Astrocyte of the spinal cord (primary cell): ENCODE measurements around the gene RRP36.
"Not testable (repeated sequence)": the region's sequence is repeated elsewhere in the genome, so short reads cannot be mapped to it uniquely, and the experiment has no call there.

ENCODE experiments used
- DNase-seq: peaks from one replicate; pipeline ENCODE4 v3.0.0; 2011; ENCODE audit warnings: low read depth, low spot score
- H3K4me3 ChIP-seq: 2 replicates; pipeline ENCODE4 v1.5.1; 2011; ENCODE audit warnings: low read depth, mild to moderate bottlenecking, low read length, moderate library complexity
- CTCF ChIP-seq: IDR thresholded peaks from 2 replicates; pipeline ENCODE4 v1.5.1; 2012; ENCODE audit warnings: low read depth, mild to moderate bottlenecking, low read length, inconsistent platforms
- in situ Hi-C: cut with HindIII; loops from 2 replicates; pipeline ENCODE4 v1.10.0; 2017; ENCODE audit warnings: low sequenced_read_pairs

Gene RRP36

DNA sequence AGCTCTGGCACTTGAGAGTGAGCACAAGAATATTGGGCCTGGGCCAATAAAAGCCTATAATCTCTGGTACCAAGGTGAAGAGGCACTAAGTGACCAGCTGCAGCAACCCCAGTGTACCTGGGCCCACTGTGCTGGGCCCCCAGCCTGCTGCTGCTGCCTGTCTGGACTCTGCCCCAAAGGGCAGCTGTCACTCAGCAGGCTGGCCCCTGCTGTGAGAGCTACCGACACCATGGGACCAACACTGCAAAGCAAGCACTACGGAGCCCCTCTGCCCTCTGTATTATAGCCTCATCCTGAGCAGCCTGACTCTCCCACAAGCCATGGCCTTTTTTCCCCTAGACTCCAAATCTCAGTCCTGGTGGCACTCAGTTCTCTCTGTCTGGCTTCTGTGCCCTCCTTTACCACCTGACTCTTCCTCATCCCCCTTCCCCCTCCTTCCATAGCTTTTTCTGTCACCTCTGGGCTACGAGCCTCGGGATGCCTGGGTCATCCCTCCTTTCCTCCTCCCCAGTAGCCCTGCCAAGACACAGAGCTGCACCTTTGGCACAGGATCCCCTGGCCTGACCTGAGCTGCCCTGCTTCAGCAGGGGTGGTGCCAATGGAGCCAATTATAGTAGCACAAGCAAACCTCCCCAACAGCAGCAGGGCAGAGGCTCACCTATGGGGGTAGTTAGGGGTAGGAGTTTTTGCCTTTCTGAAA is 14.2 kb downstream of the RRP36 start:
- in situ Hi-C loops = no loop called here
- TF ChIP-seq CTCF = no peak
- no peak overlapping the region for H3K4me3 ChIP-seq
- no peak for DNase-seq

GRCh38 chr6:43036712-43037111 is 15.3 kb downstream of the RRP36 start:
- DNase-seq = no peak
- H3K4me3 ChIP-seq = no peak overlapping the region
- in situ Hi-C loops = no loop called here
- no peak for TF ChIP-seq CTCF

DNA sequence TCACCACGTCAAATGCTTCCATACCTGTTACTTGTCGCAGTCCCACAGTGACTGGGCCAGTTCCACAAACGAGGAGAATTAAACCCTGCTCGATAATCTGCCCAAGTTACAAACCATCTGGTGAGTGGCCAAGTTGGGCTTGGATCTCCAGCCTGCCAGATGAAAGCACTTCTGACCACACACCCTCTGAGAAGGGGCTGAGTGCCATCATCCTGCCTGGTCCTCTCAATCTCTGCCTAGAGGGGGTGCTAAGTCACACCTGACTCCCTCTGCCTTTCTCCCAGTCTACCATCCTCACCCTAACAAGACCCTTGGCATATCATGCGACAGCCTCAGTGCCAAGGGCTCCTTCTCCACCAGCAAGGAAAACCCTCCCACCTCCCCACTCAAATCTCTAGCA is 15.8 kb downstream of the RRP36 start:
- DNase-seq = no peak
- H3K4me3 ChIP-seq = no peak overlapping the region
- no peak for TF ChIP-seq CTCF
- in situ Hi-C loops = no loop called here

DNA sequence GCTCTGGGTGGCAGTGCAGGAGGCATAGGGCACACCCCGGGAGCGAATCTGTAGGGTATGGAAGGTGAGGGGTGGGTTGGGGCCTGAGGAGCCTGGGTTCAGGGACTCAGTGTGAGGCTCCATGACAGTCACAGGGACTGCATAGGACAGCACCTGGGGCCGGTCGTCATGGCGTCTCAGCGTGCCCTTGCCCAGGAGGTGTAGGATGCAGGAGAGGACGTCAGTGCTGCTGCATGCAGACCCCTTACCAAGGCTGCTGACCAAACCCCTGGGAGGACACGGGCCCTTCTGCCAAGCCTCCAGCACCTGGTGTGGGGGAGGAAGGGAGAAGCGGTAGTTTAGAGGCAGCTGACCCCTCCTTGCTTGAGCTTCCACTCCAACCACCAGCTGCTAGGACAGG is 16.3 kb downstream of the RRP36 start:
- no peak overlapping the region for H3K4me3 ChIP-seq
- TF ChIP-seq CTCF = no peak
- no peak for DNase-seq
- in situ Hi-C loops = no loop called here

DNA sequence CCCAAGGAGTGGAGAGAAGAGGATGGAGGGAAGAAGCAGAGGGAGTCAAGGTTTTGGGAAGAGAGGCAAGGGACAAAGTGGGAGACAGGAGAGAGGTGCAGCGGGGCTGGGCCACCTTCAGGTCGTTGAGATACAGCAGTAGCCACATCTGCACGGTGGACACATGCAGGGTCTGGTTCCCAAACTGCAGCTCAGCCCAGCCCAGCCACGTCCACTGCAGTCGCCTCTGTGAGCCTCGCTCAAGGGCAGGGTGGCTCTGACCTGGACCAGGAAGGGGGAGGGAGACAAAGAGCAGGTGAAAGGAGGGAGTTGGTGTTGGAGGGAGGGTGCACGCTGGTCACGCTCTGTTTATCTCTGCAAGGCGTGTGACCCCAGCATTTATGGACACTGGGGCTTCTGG is 17.3 kb downstream of the RRP36 start:
- no peak overlapping the region for H3K4me3 ChIP-seq
- no peak for DNase-seq
- TF ChIP-seq CTCF = no peak
- in situ Hi-C loops = no loop called here

- no peak for TF ChIP-seq CTCF
- no peak for DNase-seq
- no peak overlapping the region for H3K4me3 ChIP-seq
- in situ Hi-C loops = no loop called here
These were observed 19.3 kb downstream of the RRP36 start for GRCh38 chr6:43040542-43041257.

GRCh38 chr6:43041475-43041874 is 20.1 kb downstream of the RRP36 start:
- DNase-seq, in situ Hi-C loops: not testable (repeated sequence)

More at GRCh38 chr6:43041475-43041874, 20.1 kb downstream of the RRP36 start:
- H3K4me3 ChIP-seq = not testable (repeated sequence)
